ENCODE measurements around the gene ELOVL6.
A peak's percentile ranks its signal among the peaks of the same experiment; 100 is the strongest.
"Not testable (repeated sequence)": the region's sequence is repeated elsewhere in the genome, so short reads cannot be mapped to it uniquely, and the experiment has no call there.

The ELOVL6 gene

DNA sequence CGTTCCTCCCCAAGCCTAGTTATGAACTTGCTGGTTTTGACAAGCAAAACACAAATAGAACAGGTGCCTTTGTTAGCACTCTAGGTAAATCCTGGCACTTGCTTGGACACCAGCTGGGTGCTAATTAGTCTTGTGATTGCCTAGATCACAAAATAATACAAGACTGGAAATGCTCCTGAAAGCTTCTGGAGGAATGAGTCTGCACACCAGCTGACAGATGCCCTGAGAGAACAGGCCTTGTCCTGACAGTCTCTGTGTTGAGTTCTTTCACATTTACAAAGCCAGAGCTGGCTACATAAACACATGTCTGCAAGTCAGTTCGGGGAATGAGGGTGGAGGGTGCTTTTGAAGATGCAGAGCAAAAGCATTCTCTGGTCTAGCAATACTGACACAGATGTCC, 93.8 kb downstream of the ELOVL6 start:
- no peaks in the 10 kb centered on the region for H3K27me3 ChIP-seq (ENCODE audit: control insufficient read depth, insufficient read depth, low read length)
- H3K27ac ChIP-seq (ENCODE audit: low read depth, low read length) = no peak overlapping the region
- no peaks in the 10 kb centered on the region for H3K9me3 ChIP-seq (ENCODE audit: control insufficient read depth, insufficient read depth, low read depth, low read length)
- no peak overlapping the region for H3K9ac ChIP-seq (ENCODE audit: low read length)
- H3K36me3 ChIP-seq (ENCODE audit: control insufficient read depth, insufficient read depth, low read length) = peaks cover 18% of the 10 kb centered on the region
- no peak overlapping the region for H3K4me3 ChIP-seq (ENCODE audit: low read depth, low read length)
- H3K4me1 ChIP-seq (ENCODE audit: control insufficient read depth, insufficient read depth, low read length) = peaks cover 32% of the 10 kb centered on the region

DNA sequence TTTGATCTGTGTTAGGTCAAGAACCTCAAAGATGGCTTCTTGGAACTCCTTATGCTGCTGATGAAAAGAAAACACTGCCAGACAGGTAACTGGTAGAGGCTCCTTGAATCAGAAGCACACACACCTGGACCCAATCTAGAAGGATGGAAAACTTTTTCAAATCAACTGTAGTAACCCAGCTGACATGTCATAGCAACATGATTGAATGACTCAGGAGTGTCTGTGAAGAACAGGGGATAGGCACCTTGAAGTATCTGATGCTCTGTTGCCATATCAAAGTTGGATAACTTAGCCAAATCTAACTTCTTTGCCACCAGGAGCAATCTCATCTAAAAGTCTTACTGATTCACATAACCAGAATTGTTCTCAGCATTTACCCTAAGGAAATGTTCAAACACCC, 98.8 kb downstream of the ELOVL6 start:
- Histone ChIP-seq H3K4me1 (ENCODE audit: control insufficient read depth, insufficient read depth, low read length) (0 out of 2 replicates have a peak, but pooled peaks cover under 1% of the 10 kb centered on the region), H3K27me3 (ENCODE audit: control insufficient read depth, insufficient read depth, low read length) (no peaks in the 10 kb centered on the region), H3K4me3 (ENCODE audit: low read depth, low read length) (no peak overlapping the region), H3K9ac (ENCODE audit: low read length) (no peak overlapping the region), H3K36me3 (ENCODE audit: control insufficient read depth, insufficient read depth, low read length) (peaks cover 10% of the 10 kb centered on the region; the same call in 1 of the 2 replicates), H3K27ac (ENCODE audit: low read depth, low read length) (no peak overlapping the region), H3K9me3 (ENCODE audit: control insufficient read depth, insufficient read depth, low read depth, low read length) (no peaks in the 10 kb centered on the region)

DNA sequence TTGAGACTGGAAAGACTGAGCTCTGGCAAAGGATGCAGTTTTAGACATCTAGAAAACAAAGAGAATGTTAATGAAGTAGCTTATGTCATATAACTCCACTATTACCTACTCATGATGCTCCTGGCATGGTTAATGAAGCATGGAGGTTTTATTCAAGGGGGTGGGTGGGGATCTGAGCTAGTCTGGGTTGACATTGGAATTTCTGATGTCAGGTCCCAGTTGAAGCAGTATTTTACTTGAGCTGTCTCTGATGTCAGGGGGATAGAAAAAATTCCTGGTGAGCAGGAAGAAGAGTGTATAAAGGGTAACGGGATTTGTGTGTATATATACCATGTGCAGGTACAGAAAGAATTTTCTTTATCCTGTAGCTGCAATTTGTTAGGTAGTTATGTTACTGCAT, 102.0 kb downstream of the ELOVL6 start:
- H3K36me3 ChIP-seq (ENCODE audit: control insufficient read depth, insufficient read depth, low read length) = no peaks in the 10 kb centered on the region
- H3K9me3 ChIP-seq (ENCODE audit: control insufficient read depth, insufficient read depth, low read depth, low read length) = no peaks in the 10 kb centered on the region
- H3K9ac ChIP-seq (ENCODE audit: low read length) = no peak overlapping the region
- H3K27me3 ChIP-seq (ENCODE audit: control insufficient read depth, insufficient read depth, low read length) = no peaks in the 10 kb centered on the region
- H3K4me3 ChIP-seq (ENCODE audit: low read depth, low read length) = no peak overlapping the region
- no peak overlapping the region for H3K27ac ChIP-seq (ENCODE audit: low read depth, low read length)
- H3K4me1 ChIP-seq (ENCODE audit: control insufficient read depth, insufficient read depth, low read length) = no peaks in the 10 kb centered on the region

DNA sequence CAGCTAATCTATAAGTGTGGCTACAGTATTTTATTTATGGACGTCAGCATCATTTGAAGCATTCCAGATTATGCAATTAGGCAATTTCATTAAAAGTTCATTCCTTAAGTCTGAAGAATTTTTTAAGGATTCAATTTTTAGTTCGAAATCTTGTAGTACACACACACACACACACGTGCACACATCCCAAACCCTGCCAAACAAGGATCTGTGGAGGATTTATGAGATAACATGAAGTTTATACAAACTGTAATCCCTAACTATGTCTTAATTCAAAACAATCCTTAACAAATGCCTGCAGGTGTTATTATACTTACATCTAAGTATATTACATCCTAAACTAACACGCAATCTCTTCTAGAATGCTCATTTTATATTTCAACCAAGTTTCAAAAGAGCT, 105.8 kb downstream of the ELOVL6 start:
- Histone ChIP-seq H3K27ac (ENCODE audit: low read depth, low read length) (no peak overlapping the region), H3K9me3 (ENCODE audit: control insufficient read depth, insufficient read depth, low read depth, low read length) (no peaks in the 10 kb centered on the region), H3K36me3 (ENCODE audit: control insufficient read depth, insufficient read depth, low read length) (no peaks in the 10 kb centered on the region), H3K9ac (ENCODE audit: low read length) (no peak overlapping the region), H3K4me3 (ENCODE audit: low read depth, low read length) (no peak overlapping the region), H3K4me1 (ENCODE audit: control insufficient read depth, insufficient read depth, low read length) (peaks cover 12% of the 10 kb centered on the region), H3K27me3 (ENCODE audit: control insufficient read depth, insufficient read depth, low read length) (no peaks in the 10 kb centered on the region)

DNA sequence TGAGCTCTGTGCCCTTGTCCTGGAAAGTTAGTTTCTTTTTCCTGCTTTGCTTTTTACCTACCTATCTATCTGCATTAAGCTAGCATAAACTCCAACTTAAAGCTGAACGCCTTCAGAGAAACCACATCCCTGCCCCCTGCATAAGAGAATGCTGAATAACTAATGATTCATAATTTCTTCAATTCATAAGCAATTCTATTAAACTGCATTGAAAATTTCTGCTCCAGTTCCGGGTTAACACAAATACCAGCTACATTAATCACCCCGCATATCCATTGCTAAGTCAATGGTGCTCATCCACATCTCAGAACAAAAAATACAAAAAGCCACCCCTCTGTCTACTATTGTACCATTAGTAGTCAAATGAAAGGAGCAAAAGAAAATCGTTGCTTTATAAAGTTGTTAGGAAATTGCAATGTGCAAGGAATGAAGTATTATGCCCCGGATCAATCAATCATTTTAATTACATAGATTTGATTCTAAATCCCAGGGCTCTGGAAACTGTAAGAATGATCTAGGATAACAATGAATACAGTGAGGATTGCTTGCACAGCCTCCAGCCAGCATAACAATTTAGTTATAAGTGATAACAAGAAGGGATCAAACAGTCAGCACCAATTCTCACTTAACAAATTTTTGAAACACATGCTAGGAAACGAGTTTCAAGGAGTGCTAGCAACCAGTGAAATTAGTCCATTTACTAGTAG, 106.8 kb downstream of the ELOVL6 start:
- H3K9ac ChIP-seq (ENCODE audit: low read length) = no peak overlapping the region
- H3K4me1 ChIP-seq (ENCODE audit: control insufficient read depth, insufficient read depth, low read length) = peaks cover 12% of the 10 kb centered on the region
- no peaks in the 10 kb centered on the region for H3K36me3 ChIP-seq (ENCODE audit: control insufficient read depth, insufficient read depth, low read length)
- no peak overlapping the region for H3K27ac ChIP-seq (ENCODE audit: low read depth, low read length)
- no peaks in the 10 kb centered on the region for H3K9me3 ChIP-seq (ENCODE audit: control insufficient read depth, insufficient read depth, low read depth, low read length)
- no peak overlapping the region for H3K4me3 ChIP-seq (ENCODE audit: low read depth, low read length)
- H3K27me3 ChIP-seq (ENCODE audit: control insufficient read depth, insufficient read depth, low read length) = no peaks in the 10 kb centered on the region

DNA sequence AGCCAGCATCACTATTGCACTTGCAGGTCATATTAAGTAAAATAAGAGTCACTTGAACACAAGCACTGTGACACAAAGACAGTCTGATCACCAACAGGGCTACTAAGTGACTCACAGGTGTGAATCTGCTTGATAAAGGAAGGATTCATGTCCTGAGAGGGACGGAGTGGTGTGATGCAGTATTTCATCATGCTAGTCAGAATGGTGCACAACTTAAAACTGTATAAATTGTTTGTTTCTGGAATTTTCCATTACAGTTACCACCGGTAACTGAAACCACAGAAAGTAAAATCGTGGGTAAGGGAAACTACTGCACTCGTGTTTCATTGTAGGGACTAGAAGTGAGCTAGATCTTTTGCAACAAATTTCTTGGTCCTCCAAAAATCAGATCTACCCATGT, 109.7 kb downstream of the ELOVL6 start:
- Histone ChIP-seq H3K4me3 (ENCODE audit: low read depth, low read length) (no peak overlapping the region), H3K36me3 (ENCODE audit: control insufficient read depth, insufficient read depth, low read length) (peaks cover 9% of the 10 kb centered on the region; the same call in 1 of the 2 replicates), H3K27ac (ENCODE audit: low read depth, low read length) (peak overlapping the region; percentile 80), H3K9me3 (ENCODE audit: control insufficient read depth, insufficient read depth, low read depth, low read length) (no peaks in the 10 kb centered on the region), H3K4me1 (ENCODE audit: control insufficient read depth, insufficient read depth, low read length) (peaks cover 14% of the 10 kb centered on the region), H3K9ac (ENCODE audit: low read length) (peak overlapping the region; percentile 38), H3K27me3 (ENCODE audit: control insufficient read depth, insufficient read depth, low read length) (no peaks in the 10 kb centered on the region)

DNA sequence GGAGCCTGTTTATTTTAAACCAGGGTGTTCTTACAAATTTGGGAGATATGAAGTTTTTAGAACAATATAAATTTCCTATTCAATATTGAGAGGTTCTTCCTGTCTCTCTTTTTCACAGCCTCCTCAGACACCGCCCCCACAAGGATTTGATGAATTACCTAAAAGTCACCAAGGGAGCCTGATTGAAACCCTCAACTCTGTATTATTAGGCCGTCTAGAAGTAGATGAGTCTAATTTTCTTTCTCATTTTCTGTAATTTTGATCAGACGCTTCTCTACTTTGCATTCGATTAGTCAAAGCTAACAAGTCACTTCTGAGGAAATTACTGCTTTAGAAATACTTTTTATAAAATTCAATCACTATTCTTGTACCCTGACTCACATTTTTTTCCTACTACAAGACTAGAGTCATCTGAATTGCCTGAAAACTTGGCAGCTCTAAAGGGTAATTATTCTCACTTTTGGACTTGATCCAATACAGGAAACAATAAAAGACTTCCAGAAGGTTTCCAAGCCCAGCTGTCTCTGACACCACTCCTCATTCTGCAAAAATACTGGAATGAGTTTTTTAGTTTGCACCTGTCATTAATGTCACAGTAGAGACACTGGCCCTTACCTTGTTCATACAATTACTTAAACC, 111.2 kb downstream of the ELOVL6 start:
- no peak overlapping the region for H3K4me3 ChIP-seq (ENCODE audit: low read depth, low read length)
- no peak overlapping the region for H3K27ac ChIP-seq (ENCODE audit: low read depth, low read length)
- no peaks in the 10 kb centered on the region for H3K9me3 ChIP-seq (ENCODE audit: control insufficient read depth, insufficient read depth, low read depth, low read length)
- no peak overlapping the region for H3K9ac ChIP-seq (ENCODE audit: low read length)
- H3K36me3 ChIP-seq (ENCODE audit: control insufficient read depth, insufficient read depth, low read length) = peaks cover 9% of the 10 kb centered on the region; the same call in 1 of the 2 replicates
- H3K27me3 ChIP-seq (ENCODE audit: control insufficient read depth, insufficient read depth, low read length) = no peaks in the 10 kb centered on the region
- H3K4me1 ChIP-seq (ENCODE audit: control insufficient read depth, insufficient read depth, low read length) = peaks cover 14% of the 10 kb centered on the region

DNA sequence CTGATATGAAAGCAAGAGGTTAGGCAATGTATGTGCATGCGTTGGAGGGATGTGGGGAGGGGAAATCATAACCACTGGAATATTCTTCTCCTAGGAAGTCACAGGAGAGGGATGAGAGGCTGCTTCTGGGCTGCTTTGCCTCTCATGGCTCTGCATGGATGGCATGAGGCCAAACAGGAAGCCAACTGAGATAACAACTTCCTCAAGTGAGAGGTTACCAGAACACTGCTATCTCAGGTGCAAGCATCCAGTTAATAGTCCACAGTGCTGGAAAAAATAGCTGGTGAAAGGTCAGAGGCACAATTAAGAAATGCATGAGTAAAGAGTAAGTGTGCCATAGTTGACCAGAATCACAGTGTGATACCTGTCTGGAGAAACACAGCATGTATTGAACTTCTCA, 113.3 kb downstream of the ELOVL6 start:
- H3K27ac ChIP-seq (ENCODE audit: low read depth, low read length) = no peak overlapping the region
- no peaks in the 10 kb centered on the region for H3K27me3 ChIP-seq (ENCODE audit: control insufficient read depth, insufficient read depth, low read length)
- H3K4me3 ChIP-seq (ENCODE audit: low read depth, low read length) = no peak overlapping the region
- no peaks in the 10 kb centered on the region for H3K9me3 ChIP-seq (ENCODE audit: control insufficient read depth, insufficient read depth, low read depth, low read length)
- no peak overlapping the region for H3K9ac ChIP-seq (ENCODE audit: low read length)
- H3K36me3 ChIP-seq (ENCODE audit: control insufficient read depth, insufficient read depth, low read length) = peaks cover 9% of the 10 kb centered on the region; the same call in 1 of the 2 replicates
- H3K4me1 ChIP-seq (ENCODE audit: control insufficient read depth, insufficient read depth, low read length) = peaks cover 14% of the 10 kb centered on the region

DNA sequence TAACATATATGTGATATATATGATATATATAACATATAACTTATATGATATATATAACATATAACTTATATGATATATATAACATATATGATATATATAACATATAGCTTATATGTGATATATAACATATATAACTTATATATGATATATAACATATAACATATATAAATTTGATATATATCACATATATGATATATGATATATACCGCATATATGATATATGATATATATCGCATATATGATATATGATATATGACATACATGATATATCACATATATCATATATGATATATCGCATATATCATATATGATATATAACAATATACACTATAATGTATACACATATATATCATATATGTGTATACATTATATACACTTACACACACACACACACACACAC, 114.3 kb downstream of the ELOVL6 start:
- no peaks in the 10 kb centered on the region for H3K9me3 ChIP-seq (ENCODE audit: control insufficient read depth, insufficient read depth, low read depth, low read length)
- H3K27me3 ChIP-seq (ENCODE audit: control insufficient read depth, insufficient read depth, low read length) = no peaks in the 10 kb centered on the region
- H3K36me3 ChIP-seq (ENCODE audit: control insufficient read depth, insufficient read depth, low read length) = peaks cover 9% of the 10 kb centered on the region; the same call in 1 of the 2 replicates
- no peak overlapping the region for H3K9ac ChIP-seq (ENCODE audit: low read length)
- no peak overlapping the region for H3K27ac ChIP-seq (ENCODE audit: low read depth, low read length)
- H3K4me3 ChIP-seq (ENCODE audit: low read depth, low read length) = no peak overlapping the region
- H3K4me1 ChIP-seq (ENCODE audit: control insufficient read depth, insufficient read depth, low read length) = peaks cover 14% of the 10 kb centered on the region

DNA sequence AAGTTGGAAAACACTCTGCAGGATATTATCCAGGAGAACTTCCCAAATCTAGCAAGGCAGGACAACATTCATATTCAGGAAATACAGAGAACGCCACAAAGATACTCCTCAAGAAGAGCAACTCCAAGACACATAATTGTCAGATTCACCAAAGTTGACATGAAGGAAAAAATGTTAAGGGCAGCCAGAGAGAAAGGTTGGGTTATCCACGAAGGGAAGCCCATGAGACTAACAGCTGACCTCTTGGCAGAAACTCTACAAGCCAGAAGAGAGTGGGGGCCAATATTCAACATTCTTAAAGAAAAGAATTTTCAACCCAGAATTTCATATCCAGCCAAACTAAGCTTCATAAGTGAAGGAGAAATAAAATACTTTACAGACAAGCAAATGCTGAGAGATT, 120.3 kb downstream of the ELOVL6 start:
- not testable (repeated sequence) for H3K4me1 ChIP-seq (ENCODE audit: control insufficient read depth, insufficient read depth, low read length); H3K36me3 ChIP-seq (ENCODE audit: control insufficient read depth, insufficient read depth, low read length); H3K4me3 ChIP-seq (ENCODE audit: low read depth, low read length); H3K9ac ChIP-seq (ENCODE audit: low read length); H3K27ac ChIP-seq (ENCODE audit: low read depth, low read length); H3K27me3 ChIP-seq (ENCODE audit: control insufficient read depth, insufficient read depth, low read length); H3K9me3 ChIP-seq (ENCODE audit: control insufficient read depth, insufficient read depth, low read depth, low read length)

DNA sequence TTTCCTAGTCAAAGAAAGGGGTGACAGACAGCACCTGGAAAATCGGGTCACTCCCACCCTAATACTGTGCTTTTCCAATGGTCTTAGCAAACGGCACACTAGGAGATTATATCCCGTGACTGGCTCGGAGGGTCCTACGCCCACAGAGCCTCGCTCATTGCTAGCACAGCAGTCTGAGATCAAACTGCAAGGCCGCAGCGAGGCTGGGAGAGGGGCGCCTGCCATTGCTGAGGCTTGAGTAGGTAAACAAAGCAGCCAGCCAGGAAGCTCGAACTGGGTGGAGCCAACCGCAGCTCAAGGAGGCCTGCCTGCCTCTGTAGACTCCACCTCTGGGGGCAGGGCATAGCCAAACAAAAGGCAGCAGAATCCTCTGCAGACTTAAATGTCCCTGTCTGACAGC, 121.6 kb downstream of the ELOVL6 start:
- H3K9ac ChIP-seq (ENCODE audit: low read length); H3K9me3 ChIP-seq (ENCODE audit: control insufficient read depth, insufficient read depth, low read depth, low read length); H3K27me3 ChIP-seq (ENCODE audit: control insufficient read depth, insufficient read depth, low read length); H3K36me3 ChIP-seq (ENCODE audit: control insufficient read depth, insufficient read depth, low read length); H3K4me1 ChIP-seq (ENCODE audit: control insufficient read depth, insufficient read depth, low read length); H3K4me3 ChIP-seq (ENCODE audit: low read depth, low read length); H3K27ac ChIP-seq (ENCODE audit: low read depth, low read length): not testable (repeated sequence)

Data from HUES6 (cell line).